Trophoblast cell (in vitro differentiated cells and primary cell): ENCODE measurements around the gene KATNAL1.

ENCODE experiments used
- DNase-seq, 2 donors: peaks; one replicate each; pipeline ENCODE4 v3.0.0-alpha.2; 2016
- H2AFZ ChIP-seq: 2 replicates; pipeline ENCODE4 v1.6.1; 2013; ENCODE audit warnings: low read length, moderate library complexity, mild to moderate bottlenecking; ENCODE audit not compliant: insufficient read depth, poor library complexity
- H2AK5ac ChIP-seq: 2 replicates; pipeline ENCODE4 v1.6.1; 2013; ENCODE audit warnings: mild to moderate bottlenecking, low read length
- H2BK120ac ChIP-seq: 2 replicates; pipeline ENCODE4 v1.6.1; 2013; ENCODE audit warnings: low read length, mild to moderate bottlenecking, moderate library complexity; ENCODE audit not compliant: insufficient read depth, poor library complexity
- H2BK12ac ChIP-seq: 2 replicates; pipeline ENCODE4 v1.6.1; 2013; ENCODE audit warnings: mild to moderate bottlenecking, low read length, moderate library complexity
- H2BK5ac ChIP-seq: 2 replicates; pipeline ENCODE4 v1.6.1; 2013; ENCODE audit warnings: low read length, low read depth, moderate library complexity, mild to moderate bottlenecking; ENCODE audit not compliant: poor library complexity
- H3K14ac ChIP-seq: 2 replicates; pipeline ENCODE4 v1.6.1; 2013; ENCODE audit warnings: mild to moderate bottlenecking, low read length
- H3K18ac ChIP-seq: 2 replicates; pipeline ENCODE4 v1.6.1; 2013; ENCODE audit warnings: mild to moderate bottlenecking, low read length
- H3K23ac ChIP-seq: 2 replicates; pipeline ENCODE4 v1.6.1; 2013; ENCODE audit warnings: low read length
- H3K27ac ChIP-seq: 2 replicates; pipeline ENCODE4 v1.5.1; 2013; ENCODE audit warnings: low read depth, mild to moderate bottlenecking, inconsistent platforms, low read length, moderate library complexity
- H3K27me3 ChIP-seq: 2 replicates; pipeline ENCODE4 v1.6.1; 2013; ENCODE audit warnings: inconsistent platforms, mild to moderate bottlenecking, low read length, moderate library complexity; ENCODE audit not compliant: insufficient read depth
- H3K36me3 ChIP-seq, 2 experiments: 1 replicate in 1 of 2; 2 replicates in 1 of 2; pipeline ENCODE4 v1.6.1; 2013; ENCODE audit warnings: low read length in 2 of 2, mild to moderate bottlenecking in 2 of 2, moderate library complexity in 1 of 2; ENCODE audit not compliant: insufficient read depth in 2 of 2, control insufficient read depth in 1 of 2
- H3K4ac ChIP-seq: 2 replicates; pipeline ENCODE4 v1.6.1; 2013; ENCODE audit warnings: low read depth, mild to moderate bottlenecking, low read length, moderate library complexity
- H3K4me1 ChIP-seq, 2 experiments: 1 replicate in 1 of 2; 2 replicates in 1 of 2; pipeline ENCODE4 v1.6.1; 2013; ENCODE audit warnings: low read length in 2 of 2, mild to moderate bottlenecking in 2 of 2, moderate library complexity in 1 of 2; ENCODE audit not compliant: insufficient read depth in 2 of 2, control insufficient read depth in 1 of 2
- H3K4me2 ChIP-seq: 2 replicates; pipeline ENCODE4 v1.6.1; 2013; ENCODE audit warnings: inconsistent platforms, mild to moderate bottlenecking, low read length, moderate library complexity
- H3K4me3 ChIP-seq: 2 replicates; pipeline ENCODE4 v1.5.1; 2013; ENCODE audit warnings: mild to moderate bottlenecking, low read depth, low read length, inconsistent platforms
- H3K79me1 ChIP-seq: one replicate; pipeline ENCODE4 v1.6.1; 2013; ENCODE audit warnings: low read length
- H3K79me2 ChIP-seq: 2 replicates; pipeline ENCODE4 v1.6.1; 2013; ENCODE audit warnings: low read length, mild to moderate bottlenecking; ENCODE audit not compliant: control insufficient read depth, insufficient read depth, poor library complexity
- H3K9ac ChIP-seq: 2 replicates; pipeline ENCODE4 v1.6.1; 2013; ENCODE audit warnings: mild to moderate bottlenecking, low read length
- H3K9me3 ChIP-seq: 2 replicates; pipeline ENCODE4 v1.6.1; 2013; ENCODE audit warnings: low read depth, mild to moderate bottlenecking, control low read depth, inconsistent platforms, low read length; ENCODE audit not compliant: insufficient read depth
- H4K12ac ChIP-seq: 2 replicates; pipeline ENCODE4 v1.6.1; 2013; ENCODE audit warnings: low read depth, mild to moderate bottlenecking, low read length, moderate library complexity
- H4K8ac ChIP-seq: 2 replicates; pipeline ENCODE4 v1.6.1; 2013; ENCODE audit warnings: low read depth, mild to moderate bottlenecking, low read length, moderate library complexity
- H4K91ac ChIP-seq: one replicate; pipeline ENCODE4 v1.6.1; 2013; ENCODE audit warnings: low read depth, mild to moderate bottlenecking, low read length, moderate library complexity
- WGBS: extraction: QIAGEN DNeasy Blood & Tissue Kit; methylation state at CpG from one replicate; pipeline ENCODE4 v1.1.7; 2013; ENCODE audit warnings: missing lambda C conversion rate; ENCODE audit not compliant: insufficient read length, insufficient coverage; ENCODE audit errors: extremely low coverage; 5-methylcytosine and 5-hydroxymethylcytosine counted together

KATNAL1 gene

GRCh38 chr13:30314562-30314961 lies 7.2 kb upstream of the KATNAL1 start:
- Histone ChIP-seq H3K4me2 (no peak overlapping the region), H3K27me3 (no peaks in the 10 kb centered on the region), H3K79me1 (no peaks in the 10 kb centered on the region), H2BK120ac (no peak overlapping the region), H2AFZ (no peak overlapping the region), H3K27ac (no peak overlapping the region), H3K4me3 (no peak overlapping the region), H3K79me2 (peaks cover 2% of the 10 kb centered on the region), H3K36me3 (no peaks in the 10 kb centered on the region), H3K4me1 (peaks cover 1 to 4% of the 10 kb centered on the region in 2 experiments), H3K23ac (no peak overlapping the region), H3K18ac (no peak overlapping the region), H3K9me3 (no peaks in the 10 kb centered on the region), H3K9ac (no peak overlapping the region), H4K91ac (no peak overlapping the region), H3K14ac (no peak overlapping the region), H4K8ac (no peak overlapping the region), H2BK5ac (no peak overlapping the region), H2BK12ac (no peak overlapping the region), H3K4ac (no peak overlapping the region), H4K12ac (no peak overlapping the region), H2AK5ac (no peak overlapping the region)
- WGBS = no CpG with 5 or more reads among the region's 2 CpGs
- DNase-seq = no peak

- no peak overlapping the region for H2AFZ ChIP-seq
- no peaks in the 10 kb centered on the region for H3K27me3 ChIP-seq
- H2BK120ac ChIP-seq = no peak overlapping the region
- no peak overlapping the region for H3K23ac ChIP-seq
- no peak overlapping the region for H3K4ac ChIP-seq
- H4K12ac ChIP-seq = no peak overlapping the region
- no peak overlapping the region for H2BK12ac ChIP-seq
- no peak for DNase-seq
- no CpG with 5 or more reads among the region's 2 CpGs for WGBS
- no peaks in the 10 kb centered on the region for H3K79me1 ChIP-seq
- H3K4me2 ChIP-seq = no peak overlapping the region
- peaks cover 2% of the 10 kb centered on the region for H3K79me2 ChIP-seq
- no peak overlapping the region for H2BK5ac ChIP-seq
- H4K8ac ChIP-seq = no peak overlapping the region
- no peak overlapping the region for H3K14ac ChIP-seq
- H3K4me3 ChIP-seq = no peak overlapping the region
- H2AK5ac ChIP-seq = no peak overlapping the region
- H3K18ac ChIP-seq = no peak overlapping the region
- H4K91ac ChIP-seq = no peak overlapping the region
- peaks cover 1 to 4% of the 10 kb centered on the region in 2 experiments for H3K4me1 ChIP-seq
- no peaks in the 10 kb centered on the region for H3K36me3 ChIP-seq
- no peaks in the 10 kb centered on the region for H3K9me3 ChIP-seq
- H3K27ac ChIP-seq = no peak overlapping the region
- no peak overlapping the region for H3K9ac ChIP-seq
Measured at GRCh38 chr13:30314069-30314468, 6.7 kb upstream of the KATNAL1 start.

- Histone ChIP-seq H2BK5ac (no peak overlapping the region), H4K12ac (no peak overlapping the region), H3K4me2 (no peak overlapping the region), H3K27ac (no peak overlapping the region), H3K4me3 (no peak overlapping the region), H3K9ac (no peak overlapping the region), H2AK5ac (no peak overlapping the region), H3K9me3 (no peaks in the 10 kb centered on the region), H3K23ac (no peak overlapping the region), H2BK120ac (no peak overlapping the region), H3K79me1 (no peaks in the 10 kb centered on the region), H2BK12ac (no peak overlapping the region), H3K18ac (no peak overlapping the region), H3K4ac (no peak overlapping the region), H3K36me3 (no peaks in the 10 kb centered on the region), H3K4me1 (peaks cover 1 to 4% of the 10 kb centered on the region in 2 experiments), H2AFZ (no peak overlapping the region), H3K27me3 (no peaks in the 10 kb centered on the region), H3K79me2 (peaks cover 1% of the 10 kb centered on the region), H3K14ac (no peak overlapping the region), H4K91ac (no peak overlapping the region), H4K8ac (no peak overlapping the region)
- WGBS = no CpG with 5 or more reads among the region's 3 CpGs
- DNase-seq = no peak
Measured at GRCh38 chr13:30313311-30313710, 6.0 kb upstream of the KATNAL1 start.

- Histone ChIP-seq H2AK5ac (no peak overlapping the region), H3K23ac (no peak overlapping the region), H4K91ac (no peak overlapping the region), H3K79me2 (no peaks in the 10 kb centered on the region), H2BK12ac (no peak overlapping the region), H3K36me3 (no peaks in the 10 kb centered on the region), H3K4me2 (no peak overlapping the region), H2BK120ac (no peak overlapping the region), H3K14ac (no peak overlapping the region), H3K4me3 (no peak overlapping the region), H2BK5ac (no peak overlapping the region), H4K8ac (no peak overlapping the region), H3K27ac (no peak overlapping the region), H3K9ac (no peak overlapping the region), H3K9me3 (no peaks in the 10 kb centered on the region), H4K12ac (no peak overlapping the region), H3K27me3 (no peaks in the 10 kb centered on the region), H3K79me1 (no peaks in the 10 kb centered on the region), H3K4ac (no peak overlapping the region), H2AFZ (no peak overlapping the region), H3K18ac (no peak overlapping the region), H3K4me1 (peaks cover under 1 to 4% of the 10 kb centered on the region in 2 experiments)
- no CpG with 5 or more reads among the region's 1 CpG for WGBS
- DNase-seq = no peak
Measured at GRCh38 chr13:30312904-30313303, 5.6 kb upstream of the KATNAL1 start.
